Activated naive CD4-positive, alpha-beta T cell treated with anti-CD3 and anti-CD28 coated beads, Interleukin-2, amount 50 U/mL, for 24 hours (primary cell): ENCODE results near the gene LY86.
"Not testable (repeated sequence)": the region's sequence is repeated elsewhere in the genome, so short reads cannot be mapped to it uniquely, and the experiment has no call there.

Experiments used
- H3K27ac Mint-ChIP-seq: one replicate; pipeline ENCODE4 v1.8.0; 2021; ENCODE audit warnings: mild to moderate bottlenecking, mixed read lengths
- H3K27me3 Mint-ChIP-seq: one replicate; pipeline ENCODE4 v1.8.0; 2021; ENCODE audit warnings: mixed read lengths
- H3K36me3 Mint-ChIP-seq: one replicate; pipeline ENCODE4 v1.8.0; 2021; ENCODE audit warnings: mixed read lengths
- H3K4me1 Mint-ChIP-seq: one replicate; pipeline ENCODE4 v1.8.0; 2021; ENCODE audit warnings: mixed read lengths
- H3K4me3 Mint-ChIP-seq: one replicate; pipeline ENCODE4 v1.8.0; 2021; ENCODE audit warnings: mild to moderate bottlenecking, mixed read lengths
- H3K9me3 Mint-ChIP-seq: one replicate; pipeline ENCODE4 v1.8.0; 2021; ENCODE audit warnings: mixed read lengths

LY86 gene

DNA sequence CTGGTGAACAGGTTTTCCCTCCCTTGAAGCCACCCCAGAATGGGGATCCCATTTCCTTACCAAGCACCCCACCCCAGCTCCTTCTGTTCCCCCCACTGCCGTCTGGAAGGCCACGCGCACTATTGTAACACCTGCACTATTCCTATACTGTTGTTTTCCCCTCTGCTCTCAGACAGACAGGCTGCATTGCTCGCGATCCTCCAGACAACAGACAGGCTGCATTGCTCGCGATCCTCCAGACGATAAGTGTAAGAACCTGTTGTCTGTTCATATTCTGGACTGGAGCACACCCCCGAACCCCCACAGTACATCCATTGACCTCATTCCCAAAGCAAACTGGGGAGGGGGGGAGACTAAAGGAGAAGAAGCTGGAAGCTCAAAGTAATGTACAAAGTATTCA lies 72.7 kb downstream of the LY86 start:
- H3K27me3 Mint-ChIP-seq, result no peaks in the 10 kb centered on the region
- no peaks in the 10 kb centered on the region for H3K36me3 Mint-ChIP-seq

DNA sequence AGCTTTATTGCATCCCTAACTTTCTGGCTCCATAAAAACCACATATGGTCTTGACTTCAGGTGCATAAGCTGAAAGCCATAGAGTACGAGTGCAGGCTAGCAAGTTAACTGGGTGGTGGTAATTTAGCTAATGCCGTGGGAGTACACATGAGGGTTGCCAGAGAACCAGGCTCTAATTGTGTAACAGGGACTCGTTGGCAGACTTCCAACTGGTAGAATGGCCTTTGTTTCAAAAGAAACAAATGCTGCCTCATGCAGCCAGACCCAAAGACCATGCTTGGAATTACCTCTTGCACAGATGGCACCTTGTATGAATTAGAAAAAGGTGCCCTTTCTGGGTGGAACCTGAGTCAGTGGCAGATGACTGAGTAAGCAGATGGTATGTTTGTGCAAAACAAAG lies 73.2 kb downstream of the LY86 start:
- Mint-ChIP-seq H3K27me3 (no peaks in the 10 kb centered on the region), H3K4me3 (no peak overlapping the region), H3K36me3 (no peaks in the 10 kb centered on the region), H3K9me3 (no peaks in the 10 kb centered on the region), H3K4me1 (peaks cover 52% of the 10 kb centered on the region), H3K27ac (no peak overlapping the region)

More for the DNA sequence above, 72.7 kb downstream of the LY86 start:
- Mint-ChIP-seq H3K4me3 (no peak overlapping the region), H3K9me3 (no peaks in the 10 kb centered on the region), H3K27ac (no peak overlapping the region), H3K4me1 (peaks cover 57% of the 10 kb centered on the region)

DNA sequence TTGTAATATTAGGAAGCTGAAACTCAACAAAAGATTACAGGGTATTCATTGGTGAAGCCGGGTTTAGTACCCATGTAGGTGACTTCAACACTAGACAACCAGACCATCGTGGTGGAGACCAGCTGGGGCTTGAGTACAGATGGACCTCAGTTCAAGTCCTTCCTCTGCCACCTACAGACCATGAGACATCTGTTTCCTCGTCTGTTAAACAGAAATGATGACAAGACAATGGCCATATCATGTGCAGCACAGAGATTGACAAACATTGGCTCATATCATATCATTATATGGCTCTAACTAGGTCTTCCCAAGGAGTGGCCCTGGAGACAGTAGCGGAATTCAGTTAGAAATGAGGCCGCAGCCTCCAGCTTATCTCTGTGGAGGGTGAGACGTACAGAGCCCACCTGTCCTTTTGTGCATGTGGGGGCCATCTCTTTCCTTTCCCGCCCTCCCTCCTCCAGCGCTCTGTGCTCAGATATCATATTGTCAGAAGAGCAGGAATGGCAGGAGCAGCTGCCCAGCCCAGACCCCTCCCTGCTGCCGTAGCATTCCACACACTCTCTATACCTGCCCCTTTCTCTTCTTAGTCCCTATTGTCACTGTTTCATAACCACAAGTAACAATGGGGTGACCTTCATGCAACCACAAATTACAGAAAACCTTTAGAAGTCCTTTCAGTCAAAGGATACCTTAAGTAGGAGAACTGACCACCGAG lies 75.1 kb downstream of the LY86 start:
- Mint-ChIP-seq H3K4me3 (no peak overlapping the region), H3K27ac (no peak overlapping the region), H3K4me1 (peaks cover 39% of the 10 kb centered on the region), H3K27me3 (no peaks in the 10 kb centered on the region), H3K9me3 (no peaks in the 10 kb centered on the region), H3K36me3 (no peaks in the 10 kb centered on the region)

DNA sequence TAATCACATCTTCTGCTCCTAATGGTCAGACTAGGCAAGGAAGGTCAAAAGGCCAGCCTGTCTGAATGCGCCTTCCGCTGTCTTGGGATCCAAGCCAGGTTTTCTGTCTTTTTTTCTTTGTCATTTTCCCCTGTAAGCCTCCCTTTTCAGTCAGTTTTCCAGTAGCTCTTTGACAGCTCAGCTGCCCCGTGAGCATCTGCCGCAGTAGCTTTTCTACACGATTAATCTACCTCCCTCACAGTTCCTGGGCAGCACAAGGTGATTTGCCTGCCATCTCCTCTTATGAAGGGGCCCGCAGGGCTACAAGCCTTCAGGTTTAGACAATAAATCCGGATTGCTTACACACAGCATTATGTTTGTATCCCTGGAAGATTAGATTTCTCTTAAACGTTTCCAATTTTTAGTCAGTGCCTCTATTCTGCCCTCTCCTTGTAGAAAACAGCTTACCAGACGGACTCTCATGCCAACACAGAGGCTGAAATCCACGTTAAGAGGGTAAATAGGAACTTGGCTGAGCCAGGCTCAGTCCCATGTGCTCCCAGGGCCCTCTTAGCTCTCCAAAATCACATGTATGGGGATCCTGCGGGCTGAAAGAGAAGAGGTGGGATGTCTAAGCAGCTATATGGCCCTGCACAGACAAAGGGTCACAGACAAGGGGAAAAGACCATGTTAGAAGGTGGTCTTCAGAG lies 77.2 kb downstream of the LY86 start:
- H3K36me3 Mint-ChIP-seq, result no peaks in the 10 kb centered on the region
- peak overlapping the region; percentile 4 for H3K27ac Mint-ChIP-seq
- no peaks in the 10 kb centered on the region for H3K27me3 Mint-ChIP-seq
- H3K4me1 Mint-ChIP-seq, result peaks cover 28% of the 10 kb centered on the region
- no peak overlapping the region for H3K4me3 Mint-ChIP-seq
- H3K9me3 Mint-ChIP-seq, result no peaks in the 10 kb centered on the region

DNA sequence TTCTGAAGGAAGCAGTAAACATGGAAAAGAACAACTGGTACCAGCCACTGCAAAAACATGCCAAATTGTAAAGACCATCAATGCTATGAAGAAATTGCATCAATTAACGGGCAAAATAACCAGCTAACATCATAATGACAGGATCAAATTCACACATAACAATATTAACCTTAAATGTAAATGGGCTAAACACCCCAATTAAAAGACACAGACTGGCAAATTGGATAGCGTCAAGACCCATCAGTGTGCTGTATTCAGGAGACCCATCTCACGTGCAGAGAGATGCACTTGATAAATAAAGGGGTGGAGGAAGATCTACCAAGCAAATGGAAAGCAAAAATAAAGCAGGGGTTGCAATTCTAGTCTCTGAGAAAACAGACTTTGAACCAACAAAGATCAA lies 81.6 kb downstream of the LY86 start:
- H3K4me1 Mint-ChIP-seq, result peaks cover 14% of the 10 kb centered on the region
- H3K27me3 Mint-ChIP-seq, result not testable (repeated sequence)

DNA sequence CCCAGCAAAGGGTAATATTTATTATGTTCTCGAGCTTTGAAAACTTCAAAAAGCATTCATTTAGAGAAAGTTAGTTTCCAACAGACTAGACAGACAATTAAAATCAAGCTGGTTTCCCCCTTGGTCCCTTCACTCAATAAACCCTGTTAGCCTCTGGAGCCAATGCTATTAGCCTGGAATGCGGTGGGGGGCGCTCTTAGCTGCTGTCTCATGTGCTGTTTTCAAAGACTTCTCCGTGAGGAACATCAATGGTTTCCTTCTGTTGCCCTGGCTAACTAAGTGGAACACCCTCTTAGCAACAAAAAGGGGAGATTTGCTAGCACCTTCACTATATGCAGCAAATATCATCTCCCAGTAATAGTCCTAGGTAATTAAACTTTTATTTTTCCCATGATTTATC lies 86.4 kb downstream of the LY86 start:
- H3K4me1 Mint-ChIP-seq, result peaks cover 7% of the 10 kb centered on the region
- no peak overlapping the region for H3K27ac Mint-ChIP-seq
- H3K4me3 Mint-ChIP-seq, result no peak overlapping the region
- H3K36me3 Mint-ChIP-seq, result no peaks in the 10 kb centered on the region
- H3K27me3 Mint-ChIP-seq, result no peaks in the 10 kb centered on the region
- no peaks in the 10 kb centered on the region for H3K9me3 Mint-ChIP-seq

More for the DNA sequence above, 81.6 kb downstream of the LY86 start:
- not testable (repeated sequence) for H3K9me3 Mint-ChIP-seq, H3K4me3 Mint-ChIP-seq, H3K36me3 Mint-ChIP-seq, H3K27ac Mint-ChIP-seq

DNA sequence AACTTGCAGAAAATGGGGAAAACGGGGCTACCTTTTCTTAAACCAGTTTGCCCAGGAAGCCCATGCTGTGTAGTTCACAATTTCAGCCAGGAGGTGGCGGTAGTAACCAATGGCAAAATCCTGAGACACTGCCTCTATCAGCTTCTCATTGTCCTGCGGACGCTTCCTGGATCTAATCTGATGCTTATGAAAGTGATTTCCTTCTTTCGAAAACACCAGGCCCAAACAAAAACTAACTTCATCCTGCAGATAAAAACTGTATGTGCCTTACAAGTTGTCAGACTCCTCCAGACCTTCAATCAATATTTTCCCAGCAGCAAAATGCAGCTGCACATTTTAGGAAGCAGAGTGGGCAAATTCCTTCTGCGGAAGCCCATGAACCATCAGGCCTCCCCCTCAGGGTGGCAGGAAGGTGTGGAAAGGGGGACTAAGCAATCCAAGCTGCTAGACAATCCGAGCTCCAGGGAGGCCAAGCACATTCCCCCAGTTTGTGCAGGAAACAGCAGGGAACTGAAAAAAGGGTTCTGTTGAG lies 88.5 kb downstream of the LY86 start:
- no peaks in the 10 kb centered on the region for H3K36me3 Mint-ChIP-seq
- H3K4me1 Mint-ChIP-seq, result peaks cover 7% of the 10 kb centered on the region
- no peaks in the 10 kb centered on the region for H3K9me3 Mint-ChIP-seq
- H3K27me3 Mint-ChIP-seq, result no peaks in the 10 kb centered on the region
- no peak overlapping the region for H3K4me3 Mint-ChIP-seq
- H3K27ac Mint-ChIP-seq, result no peak overlapping the region

DNA sequence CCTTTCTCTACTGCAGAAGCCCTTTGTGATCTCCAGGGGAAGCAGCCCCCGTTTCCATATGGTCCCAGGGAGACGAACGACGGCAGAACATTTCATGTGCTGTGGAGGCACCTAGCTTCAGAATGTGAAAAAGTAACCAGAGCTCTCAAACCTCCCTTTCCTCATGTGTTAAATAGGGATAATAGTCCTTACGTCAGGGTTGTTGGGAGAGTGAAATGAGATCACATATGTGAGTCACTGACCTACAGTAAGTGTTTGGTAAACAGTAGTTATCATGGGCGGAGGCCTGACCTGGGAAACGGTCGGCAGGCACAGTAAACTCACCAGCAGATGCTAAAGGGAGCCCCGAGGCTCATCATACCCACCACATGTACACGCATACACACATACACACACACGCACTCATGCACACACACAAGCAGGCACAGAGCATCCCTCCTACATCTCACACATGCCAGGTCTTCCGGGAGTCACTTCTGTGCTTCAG lies 89.7 kb downstream of the LY86 start:
- Mint-ChIP-seq H3K4me1 (peaks cover 12% of the 10 kb centered on the region), H3K27me3 (no peaks in the 10 kb centered on the region), H3K4me3 (no peak overlapping the region), H3K36me3 (no peaks in the 10 kb centered on the region), H3K9me3 (no peaks in the 10 kb centered on the region), H3K27ac (no peak overlapping the region)

DNA sequence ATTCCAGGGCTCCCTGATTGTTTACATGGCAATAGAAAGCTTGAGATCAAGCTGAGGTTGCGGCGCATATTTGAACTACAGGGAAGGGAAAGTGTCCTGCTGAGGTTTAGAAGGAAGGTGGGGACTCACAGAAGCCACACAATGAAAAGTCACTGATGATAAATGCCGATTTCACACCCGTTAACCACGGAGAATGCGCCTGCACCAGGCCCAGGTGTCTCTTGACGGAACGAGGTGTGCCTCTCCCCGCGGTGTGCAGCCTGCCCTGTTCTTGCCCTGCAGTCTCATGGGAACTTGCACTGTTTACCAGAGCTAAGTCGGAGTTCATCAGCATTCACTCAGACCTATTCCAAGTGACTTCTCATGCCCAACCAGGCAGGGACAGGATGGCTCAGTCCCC lies 90.3 kb downstream of the LY86 start:
- Mint-ChIP-seq H3K9me3 (no peaks in the 10 kb centered on the region), H3K4me1 (peaks cover 12% of the 10 kb centered on the region), H3K4me3 (no peak overlapping the region), H3K36me3 (no peaks in the 10 kb centered on the region), H3K27ac (no peak overlapping the region), H3K27me3 (no peaks in the 10 kb centered on the region)

DNA sequence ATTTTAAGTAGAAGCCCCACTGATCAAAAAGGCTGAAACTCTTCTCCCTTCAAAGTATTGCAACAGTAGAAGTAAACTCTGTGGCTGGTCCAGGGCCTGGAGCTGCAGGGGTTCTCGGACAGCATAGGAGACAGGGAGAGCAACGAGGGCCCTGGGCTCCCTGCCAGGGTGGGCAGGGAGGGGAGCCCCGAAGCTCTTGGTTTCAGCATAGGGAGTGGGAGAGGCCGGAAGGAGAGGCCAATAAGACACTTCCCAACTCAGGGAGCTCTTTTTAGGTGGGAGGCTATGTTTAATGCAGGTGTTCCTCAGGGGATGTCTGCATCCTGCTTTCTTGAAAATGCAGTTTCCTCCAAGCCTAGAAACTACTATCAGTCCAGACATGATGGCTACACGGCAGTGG lies 91.1 kb downstream of the LY86 start:
- H3K36me3 Mint-ChIP-seq, result no peaks in the 10 kb centered on the region
- H3K4me3 Mint-ChIP-seq, result no peak overlapping the region
- no peaks in the 10 kb centered on the region for H3K27me3 Mint-ChIP-seq
- no peaks in the 10 kb centered on the region for H3K9me3 Mint-ChIP-seq
- H3K27ac Mint-ChIP-seq, result no peak overlapping the region
- H3K4me1 Mint-ChIP-seq, result peaks cover 15% of the 10 kb centered on the region

DNA sequence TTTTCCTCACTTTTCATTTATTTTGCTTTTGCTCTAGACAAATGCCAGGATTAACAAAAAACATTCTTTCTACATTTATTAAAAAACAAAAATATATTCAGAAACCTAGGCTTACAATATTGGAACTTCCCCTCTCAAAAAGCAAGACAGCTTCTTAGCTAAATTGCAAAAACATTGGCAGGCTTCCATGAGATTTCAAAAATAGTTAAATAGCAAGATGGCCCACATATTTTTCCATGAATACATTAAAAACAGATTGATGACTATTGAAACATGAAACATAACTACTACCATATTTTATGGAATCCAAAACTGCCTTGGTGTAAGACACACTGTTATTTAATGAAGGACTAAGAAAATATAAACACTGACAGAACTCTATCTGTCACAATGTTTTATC lies 92.0 kb downstream of the LY86 start:
- Mint-ChIP-seq H3K27ac (no peak overlapping the region), H3K4me1 (peaks cover 17% of the 10 kb centered on the region), H3K9me3 (no peaks in the 10 kb centered on the region), H3K27me3 (no peaks in the 10 kb centered on the region), H3K4me3 (no peak overlapping the region), H3K36me3 (no peaks in the 10 kb centered on the region)

DNA sequence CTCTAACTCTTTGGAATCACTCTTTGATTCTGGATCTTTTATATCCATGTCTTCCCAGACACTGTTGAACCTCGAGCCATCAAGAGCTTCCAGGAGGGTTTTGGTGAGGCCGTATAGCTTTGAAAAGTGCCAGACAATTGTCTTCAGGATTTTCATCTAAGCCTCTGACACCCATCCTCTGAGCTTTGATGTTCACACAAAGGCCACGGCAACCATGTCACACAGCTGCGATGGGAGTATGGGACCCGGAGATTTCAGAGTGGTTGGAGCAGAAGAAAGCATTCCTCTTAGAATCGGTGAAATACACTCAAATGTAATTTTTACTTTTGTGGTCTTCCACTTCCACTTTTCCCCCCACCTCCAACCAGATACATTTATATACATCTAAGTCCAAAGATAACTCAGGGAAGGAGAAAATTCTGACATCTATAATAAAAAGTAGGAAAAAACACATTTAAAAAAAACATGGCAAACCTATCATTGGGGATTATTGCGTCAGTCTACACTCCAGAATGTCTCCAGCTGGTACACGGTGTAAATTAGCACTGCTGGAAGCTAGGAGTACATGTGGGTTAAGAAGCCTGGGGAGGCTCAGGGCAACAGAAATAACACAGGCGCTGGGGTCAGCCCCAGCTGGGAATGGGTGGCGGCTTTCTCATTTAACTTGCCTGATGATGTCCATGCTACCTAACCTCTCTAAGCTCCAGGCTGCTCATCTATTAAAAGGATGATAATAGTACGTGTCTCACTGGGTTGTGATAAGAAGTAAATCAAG lies 92.7 kb downstream of the LY86 start:
- peaks cover 17% of the 10 kb centered on the region for H3K4me1 Mint-ChIP-seq

DNA sequence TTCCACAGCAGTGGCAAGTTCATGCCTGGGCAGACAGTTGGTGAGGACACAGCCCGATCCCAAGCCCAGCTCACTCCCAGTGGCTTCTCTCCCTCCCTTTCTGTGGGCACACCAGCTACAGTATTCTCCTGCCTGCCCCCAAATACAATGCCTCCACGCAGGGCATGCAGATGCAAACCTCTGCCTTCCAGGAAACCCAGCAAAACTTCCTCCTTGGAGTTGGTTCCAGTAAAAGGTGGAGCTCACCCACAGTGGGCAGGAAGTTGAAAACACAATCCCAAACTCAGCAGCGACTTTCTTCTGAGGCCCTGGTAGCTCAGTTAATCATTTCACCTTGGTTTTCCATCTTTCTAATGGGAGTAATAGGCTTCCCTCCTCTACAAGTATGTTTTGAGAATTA lies 93.7 kb downstream of the LY86 start:
- Mint-ChIP-seq H3K27me3 (no peaks in the 10 kb centered on the region), H3K9me3 (no peaks in the 10 kb centered on the region), H3K4me3 (no peak overlapping the region), H3K27ac (no peak overlapping the region), H3K4me1 (peaks cover 10% of the 10 kb centered on the region), H3K36me3 (no peaks in the 10 kb centered on the region)

More for the DNA sequence above, 92.7 kb downstream of the LY86 start:
- Mint-ChIP-seq H3K4me3 (no peak overlapping the region), H3K36me3 (no peaks in the 10 kb centered on the region), H3K9me3 (no peaks in the 10 kb centered on the region), H3K27ac (no peak overlapping the region), H3K27me3 (no peaks in the 10 kb centered on the region)

DNA sequence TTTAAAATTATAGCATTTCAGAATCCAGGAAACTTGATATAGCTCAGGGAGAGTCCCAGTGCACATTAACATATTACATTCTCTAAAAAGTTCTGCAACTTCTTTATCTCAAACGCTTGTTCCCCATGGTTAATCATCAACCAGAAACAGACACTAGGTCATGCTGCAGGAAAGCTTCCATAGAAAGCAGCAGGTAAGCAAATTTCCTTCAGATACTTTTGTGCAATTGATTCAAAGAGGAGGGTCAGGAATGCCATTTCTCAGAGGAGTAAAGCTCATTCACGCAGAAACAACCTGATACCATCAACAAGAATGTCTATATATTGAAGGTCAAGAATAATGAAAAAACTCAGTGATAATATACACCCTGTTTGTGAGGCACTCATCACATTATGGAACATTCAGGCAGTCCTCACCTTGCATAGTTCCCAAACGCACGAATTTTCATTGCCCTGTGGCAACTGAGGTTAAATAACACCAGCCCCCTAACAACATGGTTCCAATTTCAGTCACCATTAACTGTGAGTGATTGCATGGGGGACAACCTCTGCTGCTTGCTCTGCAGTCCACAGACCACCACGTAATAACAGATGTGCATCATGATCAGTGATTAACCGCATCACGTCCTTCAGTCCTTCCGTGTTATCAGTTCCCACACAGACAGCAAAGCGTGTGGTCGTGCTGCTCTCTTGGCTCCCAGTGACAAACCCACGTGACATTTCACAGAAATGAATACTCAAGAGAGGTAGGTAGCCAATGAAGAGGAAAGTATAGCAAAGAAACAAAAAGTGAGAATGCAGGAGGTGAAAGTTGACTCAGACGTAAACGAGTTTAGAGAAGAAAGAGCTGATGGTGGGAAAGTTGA lies 95.7 kb downstream of the LY86 start:
- Mint-ChIP-seq H3K4me1 (peaks cover 17% of the 10 kb centered on the region), H3K27me3 (no peaks in the 10 kb centered on the region), H3K9me3 (no peaks in the 10 kb centered on the region), H3K27ac (no peak overlapping the region), H3K36me3 (no peaks in the 10 kb centered on the region), H3K4me3 (no peak overlapping the region)
